Measurements from ENCODE around the gene ATG12. TPM values are rescaled to one million over a fixed set of nuclear protein-coding genes. Genes with fewer than 3 reads are reported as not detected.

The ATG12 gene
- polyA plus RNA-seq, 1 of the 3 experiments (the other 2 are of a cell fraction) = 29.1 TPM

- Histone ChIP-seq H3K4me1 (ENCODE audit: control insufficient read depth in 1 of 2, insufficient read depth in 2 of 2, low read depth in 1 of 2, low read length in 1 of 2) (no peaks in the 10 kb centered on the region; a peak in 1 of 4 replicates), H3K36me3 (replicated peaks in 1 of 2; ENCODE audit: control insufficient read depth in 1 of 2, insufficient read depth in 2 of 2, low read length in 1 of 2) (no peaks in the 10 kb centered on the region), H3K79me2 (ENCODE audit: insufficient read depth) (no peaks in the 10 kb centered on the region), H3K9me2 (no peaks in the 10 kb centered on the region), H3K4me2 (no peak overlapping the region), H3K9ac (no peak overlapping the region), H3K9me3 (no peaks in the 10 kb centered on the region), H2AFZ (ENCODE audit: low read depth) (no peak overlapping the region), H3K27me3 (ENCODE audit: insufficient read depth) (no peaks in the 10 kb centered on the region), H3K4me3 (ENCODE audit: low read depth in 2 of 2, low read length in 1 of 2) (no peak overlapping the region), H3F3A (replicated peaks; ENCODE audit: insufficient read depth) (no peaks in the 10 kb centered on the region), H4K20me1 (ENCODE audit: insufficient read depth) (no peaks in the 10 kb centered on the region), H3K27ac (ENCODE audit: low read depth in 2 of 2, low read length in 1 of 2) (no peak overlapping the region)
- DNase-seq = no peak
- TF ChIP-seq, protein P1, sequence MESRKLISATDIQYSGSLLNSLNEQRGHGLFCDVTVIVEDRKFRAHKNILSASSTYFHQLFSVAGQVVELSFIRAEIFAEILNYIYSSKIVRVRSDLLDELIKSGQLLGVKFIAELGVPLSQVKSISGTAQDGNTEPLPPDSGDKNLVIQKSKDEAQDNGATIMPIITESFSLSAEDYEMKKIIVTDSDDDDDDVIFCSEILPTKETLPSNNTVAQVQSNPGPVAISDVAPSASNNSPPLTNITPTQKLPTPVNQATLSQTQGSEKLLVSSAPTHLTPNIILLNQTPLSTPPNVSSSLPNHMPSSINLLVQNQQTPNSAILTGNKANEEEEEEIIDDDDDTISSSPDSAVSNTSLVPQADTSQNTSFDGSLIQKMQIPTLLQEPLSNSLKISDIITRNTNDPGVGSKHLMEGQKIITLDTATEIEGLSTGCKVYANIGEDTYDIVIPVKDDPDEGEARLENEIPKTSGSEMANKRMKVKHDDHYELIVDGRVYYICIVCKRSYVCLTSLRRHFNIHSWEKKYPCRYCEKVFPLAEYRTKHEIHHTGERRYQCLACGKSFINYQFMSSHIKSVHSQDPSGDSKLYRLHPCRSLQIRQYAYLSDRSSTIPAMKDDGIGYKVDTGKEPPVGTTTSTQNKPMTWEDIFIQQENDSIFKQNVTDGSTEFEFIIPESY (IDR thresholded peaks at IDR 0.05; ENCODE audit: borderline replicate concordance, low read depth) = no peak
- TF ChIP-seq MXI1 (IDR thresholded peaks at IDR 0.05; ENCODE audit: low read depth, low read length) (no peak), FOXM1 (IDR thresholded peaks at IDR 0.05; ENCODE audit: low read depth) (no peak), TEAD4 (IDR thresholded peaks at IDR 0.05; ENCODE audit: borderline replicate concordance, insufficient read depth) (no peak), GABPA (IDR thresholded peaks at IDR 0.05; ENCODE audit: low read depth) (no peak), NFIC (IDR thresholded peaks at IDR 0.05; ENCODE audit: borderline replicate concordance) (no peak), EP300 (IDR thresholded peaks at IDR 0.05; ENCODE audit: borderline replicate concordance in 1 of 2, low read depth in 1 of 2, low read length in 1 of 2) (no peak), GATA2 (CRISPR knock-in tag; IDR thresholded peaks at IDR 0.05) (no peak)
- TF ChIP-seq, protein P2, sequence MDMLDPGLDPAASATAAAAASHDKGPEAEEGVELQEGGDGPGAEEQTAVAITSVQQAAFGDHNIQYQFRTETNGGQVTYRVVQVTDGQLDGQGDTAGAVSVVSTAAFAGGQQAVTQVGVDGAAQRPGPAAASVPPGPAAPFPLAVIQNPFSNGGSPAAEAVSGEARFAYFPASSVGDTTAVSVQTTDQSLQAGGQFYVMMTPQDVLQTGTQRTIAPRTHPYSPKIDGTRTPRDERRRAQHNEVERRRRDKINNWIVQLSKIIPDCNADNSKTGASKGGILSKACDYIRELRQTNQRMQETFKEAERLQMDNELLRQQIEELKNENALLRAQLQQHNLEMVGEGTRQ (IDR thresholded peaks at IDR 0.05; ENCODE audit: borderline replicate concordance, low read depth, low read length) = no peak
- ChIA-PET POLR2A (no interaction called here), CTCF (interaction anchor here (0.8 kb wide), 1 partner anchor 10 kb away, joined by 3 read pairs; no protein-coding TSS in a partner anchor)
- WGBS (ENCODE audit: low lambda C conversion rate) = 63% methylated on average over 2 of the region's 2 CpGs
Measured at GRCh38 chr5:115798252-115798651, 43.1 kb downstream of the ATG12 start.

GRCh38 chr5:115796656-115797055 lies 44.7 kb downstream of the ATG12 start:
- H3K27ac ChIP-seq (ENCODE audit: low read depth in 2 of 2, low read length in 1 of 2) = no peak overlapping the region
- H3K4me2 ChIP-seq = no peak overlapping the region
- ChIA-PET CTCF (no interaction called here), POLR2A (no interaction called here)
- no peaks in the 10 kb centered on the region; a peak in 1 of 4 replicates for H3K4me1 ChIP-seq (ENCODE audit: control insufficient read depth in 1 of 2, insufficient read depth in 2 of 2, low read depth in 1 of 2, low read length in 1 of 2)
- no peaks in the 10 kb centered on the region for H3F3A ChIP-seq (replicated peaks; ENCODE audit: insufficient read depth)
- H2AFZ ChIP-seq (ENCODE audit: low read depth) = no peak overlapping the region
- H3K9me3 ChIP-seq = no peaks in the 10 kb centered on the region
- H3K79me2 ChIP-seq (ENCODE audit: insufficient read depth) = no peaks in the 10 kb centered on the region
- no peaks in the 10 kb centered on the region for H3K9me2 ChIP-seq
- DNase-seq = no peak
- no peak overlapping the region for H3K9ac ChIP-seq
- no peaks in the 10 kb centered on the region for H3K27me3 ChIP-seq (ENCODE audit: insufficient read depth)
- WGBS (ENCODE audit: low lambda C conversion rate) = 59% methylated on average over 3 of the region's 3 CpGs
- no peak overlapping the region for H3K4me3 ChIP-seq (ENCODE audit: low read depth in 2 of 2, low read length in 1 of 2)
- H3K36me3 ChIP-seq (replicated peaks in 1 of 2; ENCODE audit: control insufficient read depth in 1 of 2, insufficient read depth in 2 of 2, low read length in 1 of 2) = no peaks in the 10 kb centered on the region
- H4K20me1 ChIP-seq (ENCODE audit: insufficient read depth) = no peaks in the 10 kb centered on the region
- TF ChIP-seq SMC3 (IDR thresholded peaks at IDR 0.05; ENCODE audit: low read depth, low read length) = no peak
- no peak for TF ChIP-seq TAF1 (IDR thresholded peaks at IDR 0.05; ENCODE audit: borderline replicate concordance, low read depth, low read length)
- no peak for TF ChIP-seq NFIC (IDR thresholded peaks at IDR 0.05; ENCODE audit: borderline replicate concordance)
- TF ChIP-seq TCF12 (IDR thresholded peaks at IDR 0.05) = no peak
- TF ChIP-seq NRF1 (IDR thresholded peaks at IDR 0.05; ENCODE audit: low read depth, low read length) = no peak

Measured in SK-N-SH (cell line).